HG03064 (cell line): ENCODE measurements around the gene ATP6V0B.

Experiments used
- ATAC-seq: cut with Tn5 transposase; IDR thresholded peaks from one replicate; pipeline ENCODE4 v1.9.1; 2021; ENCODE audit warnings: low read depth; ENCODE audit not compliant: unreplicated experiment

Gene ATP6V0B

GRCh38 chr1:43974443-43975248 lies at the start of gene ATP6V0B:
Gene ATP6V0B, plus strand, starts transcription at chr1:43974960. Its CDS starts 81 bp downstream, at chr1:43975041.
- peak; percentile 57 for ATAC-seq

GRCh38 chr1:43925846-43926245 lies 48.9 kb upstream of the ATP6V0B start:
- no peak for ATAC-seq

- no peak for ATAC-seq
These were observed 44.4 kb upstream of the ATP6V0B start for GRCh38 chr1:43930168-43930948.

DNA sequence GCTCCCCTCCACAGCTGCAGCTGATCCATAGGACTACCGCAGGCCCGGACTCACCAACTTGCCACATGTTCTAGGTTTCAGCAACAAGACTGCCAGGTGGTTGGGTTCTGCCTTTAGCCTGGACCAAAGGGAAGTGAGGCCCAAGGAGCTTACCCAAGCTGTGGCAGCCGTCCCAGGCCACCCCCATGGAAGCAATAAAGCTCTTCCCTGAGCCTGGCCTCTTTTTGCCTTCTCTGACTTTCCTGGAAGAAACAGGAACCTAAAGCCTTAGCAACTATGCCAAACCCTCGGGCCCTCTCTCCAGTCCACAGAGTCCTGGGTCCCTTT lies 43.8 kb upstream of the ATP6V0B start:
- ATAC-seq: no peak

GRCh38 chr1:43931711-43932660 lies 42.8 kb upstream of the ATP6V0B start:
- ATAC-seq: no peak

DNA sequence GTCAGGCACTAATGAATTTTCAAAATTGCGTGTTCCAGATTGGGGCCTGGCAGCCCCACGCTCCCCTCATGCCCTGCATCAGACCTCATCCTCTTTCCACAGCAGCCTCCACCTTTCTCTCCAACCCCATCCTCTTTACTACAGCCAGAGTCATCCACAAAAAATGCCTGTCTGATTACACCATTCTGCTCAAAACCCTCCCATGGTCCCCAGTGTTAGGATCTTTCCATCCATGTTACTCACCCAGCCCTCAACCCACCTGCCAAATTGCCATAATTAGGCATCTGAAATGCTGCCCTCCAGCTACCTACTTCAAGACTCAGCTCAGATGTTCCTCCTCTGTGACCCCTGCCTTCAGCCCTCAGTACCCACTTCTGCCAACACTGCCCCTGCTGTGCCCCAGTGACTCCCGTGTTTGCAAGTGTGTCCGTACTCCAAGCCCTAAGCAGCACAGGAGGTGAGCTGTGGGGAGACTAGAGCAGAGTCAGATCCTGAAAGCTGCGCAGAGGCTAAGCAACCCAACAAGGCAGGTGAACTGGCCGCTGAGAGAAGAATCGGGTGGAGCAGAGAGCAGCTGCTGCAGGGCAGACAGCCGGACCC lies 41.9 kb upstream of the ATP6V0B start:
- ATAC-seq: no peak

DNA sequence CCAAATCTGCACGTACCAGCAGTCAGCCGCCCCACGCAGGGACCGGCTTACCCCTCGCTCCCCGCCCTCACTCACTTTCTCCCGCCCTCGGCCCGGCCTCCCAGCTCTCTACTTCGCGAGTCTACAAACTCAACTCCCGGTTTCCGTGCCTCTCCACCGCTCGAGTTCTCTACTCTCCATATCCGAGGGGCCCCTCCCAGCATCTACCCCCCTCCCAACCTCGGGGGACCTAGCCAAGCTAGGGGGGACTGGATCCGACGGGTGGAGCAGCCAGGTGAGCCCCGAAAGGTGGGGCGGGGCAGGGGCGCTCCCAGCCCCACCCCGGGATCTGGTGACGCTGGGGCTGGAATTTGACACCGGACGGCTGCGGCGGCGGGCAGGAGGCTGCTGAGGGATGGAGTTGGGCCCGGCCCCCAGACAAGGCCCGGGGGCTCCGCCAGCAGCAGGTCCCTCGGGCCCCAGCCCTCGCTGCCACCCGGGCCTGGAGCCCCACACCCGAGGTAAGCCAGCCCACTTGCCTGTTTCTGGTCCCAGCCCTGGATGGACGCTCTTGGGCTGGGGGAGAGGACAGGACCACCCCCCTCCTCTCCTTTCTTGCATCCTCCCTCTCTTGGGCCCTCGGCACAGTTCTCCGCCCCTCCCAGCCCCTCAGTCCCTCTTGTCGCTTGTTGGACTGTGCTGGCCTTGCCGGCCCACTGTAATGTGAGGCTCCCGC lies 41.2 kb upstream of the ATP6V0B start, which contains the start of gene ARTN:
ARTN (plus strand) TSS at position 416 of the 715 bp plus-strand sequence. CDS start 1,856 bp downstream, outside the sequence.
- ATAC-seq: no peak

GRCh38 chr1:43934101-43934985 lies 40.4 kb upstream of the ATP6V0B start:
- ATAC-seq: no peak

DNA sequence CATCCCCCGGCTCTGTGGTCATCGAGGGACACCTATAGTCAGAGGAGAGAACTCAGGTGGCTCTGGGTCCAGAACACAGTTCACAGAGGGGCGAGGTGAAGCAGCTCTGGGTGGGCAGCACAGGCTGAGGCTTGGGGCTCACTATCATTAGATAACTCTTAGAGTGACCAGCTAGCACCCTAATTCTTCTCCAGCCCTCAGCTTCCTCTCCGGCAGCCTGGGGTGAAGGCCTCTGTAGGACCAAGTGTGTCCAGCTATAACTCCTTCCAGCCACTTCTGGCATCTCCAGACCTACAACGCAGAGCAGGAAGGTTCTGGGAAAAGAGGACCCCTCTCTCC lies 39.8 kb upstream of the ATP6V0B start:
- no peak for ATAC-seq

- ATAC-seq: no peak
These were observed 38.9 kb upstream of the ATP6V0B start for GRCh38 chr1:43935711-43936427.

- no peak for ATAC-seq
These were observed 38.2 kb upstream of the ATP6V0B start for GRCh38 chr1:43936431-43937151.

- ATAC-seq: no peak
These were observed 37.4 kb upstream of the ATP6V0B start for GRCh38 chr1:43937179-43937865.

- ATAC-seq: no peak
These were observed 36.4 kb upstream of the ATP6V0B start for GRCh38 chr1:43938383-43938782.

GRCh38 chr1:43938892-43939587 lies 35.7 kb upstream of the ATP6V0B start:
- no peak for ATAC-seq

- ATAC-seq: no peak
These were observed 32.3 kb upstream of the ATP6V0B start for GRCh38 chr1:43942411-43942810.

DNA sequence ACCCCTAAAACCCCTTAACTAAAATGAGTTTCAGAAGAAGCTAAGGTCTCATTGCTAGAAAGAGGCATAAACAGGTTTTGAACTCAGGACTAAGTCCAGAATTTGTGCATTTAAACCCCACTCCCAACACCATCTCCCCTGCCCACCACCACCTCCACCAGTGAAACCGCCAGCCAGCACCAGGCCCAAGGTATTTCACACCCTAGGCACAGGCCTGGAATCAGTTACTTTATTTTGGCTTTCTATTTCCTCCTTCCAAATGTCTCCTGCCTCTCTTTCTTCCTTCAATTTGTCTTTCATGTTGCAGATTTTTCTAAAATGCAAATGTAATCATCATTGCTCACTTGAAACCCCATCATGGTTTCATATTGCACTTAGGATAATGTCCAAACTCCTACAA lies 29.9 kb upstream of the ATP6V0B start:
- no peak for ATAC-seq
